ENCODE data around the gene OR6M1.

DNA sequence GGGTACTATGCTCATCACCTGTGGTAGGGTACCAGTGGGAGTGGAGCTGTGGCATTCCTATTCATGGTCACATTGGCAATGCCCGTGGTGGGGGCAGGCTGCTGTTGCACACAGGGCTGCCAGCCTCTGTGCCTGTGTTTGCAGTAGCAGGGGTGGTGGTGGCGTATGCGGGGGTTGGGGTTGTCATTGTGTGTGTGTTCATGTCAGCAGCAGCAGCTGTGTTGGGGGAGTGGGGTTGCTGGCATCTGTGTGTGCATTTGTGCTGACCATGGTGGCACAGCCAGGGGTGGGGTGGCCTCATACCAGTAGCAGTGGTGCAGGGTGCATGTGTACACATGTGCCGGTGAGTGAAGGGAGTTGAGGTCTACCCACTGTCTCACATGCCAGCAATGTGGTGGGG is 45.0 kb upstream of the OR6M1 start:
- TF ChIP-seq CTCF (IDR thresholded peaks at IDR 0.05; ENCODE audit: low read length) (no peak), EZH2 (IDR thresholded peaks at IDR 0.05; ENCODE audit: borderline replicate concordance, low read length) (no peak)
